Brain pericyte (primary cell): ENCODE results near the gene CDC42.

Experiments
- DNase-seq: peaks from one replicate; pipeline ENCODE4 v3.0.0-alpha.2; 2012; ENCODE audit warnings: low read depth, low spot score

The CDC42 gene

GRCh38 chr1:22037520-22037919, 15.0 kb upstream of the CDC42 start:
- no peak for DNase-seq

GRCh38 chr1:22038036-22038435, 14.5 kb upstream of the CDC42 start:
- DNase-seq: no peak

GRCh38 chr1:22039594-22040285, 12.8 kb upstream of the CDC42 start:
- no peak for DNase-seq

GRCh38 chr1:22040286-22040623, 12.3 kb upstream of the CDC42 start:
- DNase-seq: no peak

- no peak for DNase-seq
Measured at GRCh38 chr1:22041505-22041904, 11.0 kb upstream of the CDC42 start.

GRCh38 chr1:22043198-22043769, 9.2 kb upstream of the CDC42 start:
- no peak for DNase-seq

- DNase-seq: no peak
Measured at GRCh38 chr1:22044690-22045420, 7.7 kb upstream of the CDC42 start.

GRCh38 chr1:22045604-22046228, 6.8 kb upstream of the CDC42 start:
- DNase-seq: no peak

GRCh38 chr1:22048351-22049192, 3.9 kb upstream of the CDC42 start:
- no peak for DNase-seq

- no peak for DNase-seq
Measured at GRCh38 chr1:22050330-22050729, 2.2 kb upstream of the CDC42 start.

- DNase-seq: no peak
Measured at GRCh38 chr1:22051607-22052114, 848 bp upstream of the CDC42 start.

- peak; percentile 27 for DNase-seq
Measured at GRCh38 chr1:22053017-22053860, 730 bp downstream of the CDC42 start.

GRCh38 chr1:22053861-22054770, 1.6 kb downstream of the CDC42 start:
- no peak for DNase-seq

GRCh38 chr1:22055463-22055862, 3.0 kb downstream of the CDC42 start:
- DNase-seq: no peak

GRCh38 chr1:22056043-22056442, 3.5 kb downstream of the CDC42 start:
- no peak for DNase-seq

- no peak for DNase-seq
Measured at GRCh38 chr1:22056936-22057335, 4.4 kb downstream of the CDC42 start.

GRCh38 chr1:22057861-22058260, 5.4 kb downstream of the CDC42 start:
- no peak for DNase-seq

GRCh38 chr1:22064751-22065402, 12.4 kb downstream of the CDC42 start:
- no peak for DNase-seq

GRCh38 chr1:22071511-22071910, 19.0 kb downstream of the CDC42 start:
- DNase-seq: no peak
